NT2/D1 (cell line): ENCODE measurements around the gene ST6GALNAC6.

Experiments
- YY1 ChIP-seq: IDR thresholded peaks from 2 replicates; pipeline ENCODE4 v1.6.1; 2011; ENCODE audit not compliant: insufficient read length, insufficient read depth
- ZNF274 ChIP-seq: IDR thresholded peaks from 2 replicates; pipeline ENCODE4 v1.6.1; 2011; ENCODE audit warnings: mild to moderate bottlenecking, low read depth, low read length

GRCh38 chr9:127937056-127937387, 37.6 kb upstream of the ST6GALNAC6 start:
- no peak for TF ChIP-seq ZNF274
- no peak for TF ChIP-seq YY1
